DMS79 (cell line): ENCODE data around the gene LRP5.

Experiments
- DNase-seq: peaks from one replicate; lab custom pipeline; 2025; lab: John Stamatoyannopoulos, UW

The LRP5 gene

DNA sequence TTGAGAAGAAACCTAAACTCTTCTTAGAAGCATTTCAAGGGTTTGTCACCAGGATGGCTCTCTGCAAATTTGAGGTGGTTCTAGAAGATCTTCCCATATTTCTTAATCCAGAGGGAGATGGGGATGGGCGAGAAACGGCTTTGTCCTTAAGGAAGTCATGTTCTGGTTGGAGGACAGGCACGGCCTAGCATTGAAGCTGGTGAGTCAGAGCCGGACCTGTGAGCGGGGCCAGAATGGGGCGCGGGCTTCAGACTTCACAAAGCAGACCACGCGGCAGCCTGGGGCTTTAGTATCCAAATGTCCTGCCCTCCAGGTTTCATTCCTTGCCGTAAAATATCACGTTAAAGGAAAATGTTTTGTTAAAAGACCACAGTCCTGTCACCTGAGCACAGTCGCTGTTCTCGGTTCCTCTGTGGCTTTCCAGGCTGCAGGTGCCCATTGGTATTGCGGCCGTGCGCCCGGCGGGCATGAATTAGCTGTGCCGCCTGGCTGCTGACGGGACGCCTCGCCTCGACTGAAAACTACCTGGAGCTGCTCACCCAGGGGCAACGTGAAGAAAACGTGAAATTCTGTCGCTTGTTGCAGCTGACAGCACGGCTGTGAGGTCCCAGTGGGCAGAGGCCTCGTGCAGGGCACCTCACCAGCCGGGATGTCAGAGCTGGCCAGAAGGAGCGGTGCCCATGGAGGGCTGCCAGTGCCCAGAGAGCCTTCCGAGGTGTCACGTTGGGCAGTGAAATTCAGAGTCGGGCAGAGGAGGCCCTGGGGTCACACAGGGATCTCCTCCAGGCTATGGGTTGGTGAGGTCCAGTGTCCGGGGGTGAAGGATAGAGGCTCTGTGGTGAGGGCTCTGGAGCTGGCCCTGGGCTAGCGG, 59.0 kb downstream of the LRP5 start:
- no peak for DNase-seq

GRCh38 chr11:68372114-68372513, 59.7 kb downstream of the LRP5 start:
- no peak for DNase-seq

DNA sequence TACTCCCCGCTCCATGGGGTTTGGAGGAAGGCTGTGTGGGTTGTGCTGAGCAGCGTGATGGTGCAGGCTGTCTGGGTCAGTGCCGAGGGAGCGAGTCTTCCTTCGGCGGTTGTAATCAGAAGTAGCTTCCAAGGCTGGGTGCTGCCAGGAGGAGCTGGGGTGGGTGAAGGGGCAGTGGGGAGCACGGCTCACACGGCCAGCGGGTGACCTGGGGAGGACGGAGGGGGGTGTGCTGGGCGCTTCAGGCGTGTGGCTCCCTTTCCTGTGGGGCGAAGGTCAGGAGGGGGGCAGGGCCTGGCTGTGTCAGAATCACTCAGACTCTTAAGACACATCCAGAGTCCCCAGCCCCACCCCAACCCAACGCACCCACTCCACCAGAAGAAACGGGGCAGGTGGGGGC, 60.2 kb downstream of the LRP5 start:
- DNase-seq, result no peak

DNA sequence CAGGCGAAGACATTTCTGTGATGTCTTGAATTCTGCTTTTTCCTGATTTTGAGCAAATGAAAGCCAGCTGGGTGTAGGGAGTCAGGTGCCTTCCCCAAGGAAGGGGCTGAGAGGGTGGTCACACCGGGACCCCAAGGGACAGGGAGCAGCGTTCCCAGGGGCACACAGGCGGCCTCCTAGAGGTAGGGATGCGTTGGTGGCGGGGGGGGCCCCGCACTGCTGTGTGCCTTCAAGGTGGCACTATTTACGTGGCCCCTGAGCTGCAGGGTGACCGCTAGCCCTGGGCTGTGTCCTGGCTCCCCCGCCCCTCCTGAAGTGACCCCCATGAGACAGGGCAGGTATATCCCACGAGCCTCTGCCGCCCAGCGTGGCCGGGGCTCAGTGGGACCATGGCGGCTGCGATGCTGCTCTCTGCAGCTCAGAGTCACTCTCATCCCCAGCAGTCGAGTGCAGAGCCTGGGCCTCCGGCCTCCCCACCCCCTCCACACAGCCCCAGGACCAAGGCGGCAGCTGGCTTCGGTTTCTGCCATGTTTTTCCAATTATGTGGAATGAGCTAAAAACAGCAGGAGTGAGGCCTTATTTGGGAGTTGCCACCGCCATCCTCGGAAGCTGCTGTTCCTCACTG, 60.9 kb downstream of the LRP5 start:
- DNase-seq, result no peak

GRCh38 chr11:68373815-68374501, 61.6 kb downstream of the LRP5 start:
- no peak for DNase-seq

GRCh38 chr11:68374531-68374930, 62.1 kb downstream of the LRP5 start:
- no peak for DNase-seq

DNA sequence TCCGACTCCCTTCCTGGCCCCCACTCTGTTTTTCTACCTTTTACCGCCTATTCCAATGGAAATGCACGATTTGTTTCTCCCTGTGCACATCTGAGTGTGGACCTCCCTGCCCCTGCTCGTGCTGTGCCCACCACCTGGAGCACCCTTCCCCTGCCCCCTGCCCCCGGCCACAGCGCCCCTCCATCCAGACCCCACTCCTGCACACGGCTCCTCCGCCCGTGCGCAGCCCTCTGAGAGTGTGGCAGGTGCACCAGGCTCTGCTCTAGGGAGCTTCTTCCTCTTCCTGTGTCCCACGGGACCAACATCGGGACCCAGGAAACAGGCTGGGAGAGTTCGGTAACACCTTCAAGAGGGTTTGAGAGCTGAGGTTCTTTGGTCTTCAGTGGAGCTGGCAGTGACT, 62.9 kb downstream of the LRP5 start:
- no peak for DNase-seq

- no peak for DNase-seq
Observed at GRCh38 chr11:68375766-68376165, 63.4 kb downstream of the LRP5 start.

- DNase-seq, result no peak
Observed at GRCh38 chr11:68377389-68377795, 65.0 kb downstream of the LRP5 start.

DNA sequence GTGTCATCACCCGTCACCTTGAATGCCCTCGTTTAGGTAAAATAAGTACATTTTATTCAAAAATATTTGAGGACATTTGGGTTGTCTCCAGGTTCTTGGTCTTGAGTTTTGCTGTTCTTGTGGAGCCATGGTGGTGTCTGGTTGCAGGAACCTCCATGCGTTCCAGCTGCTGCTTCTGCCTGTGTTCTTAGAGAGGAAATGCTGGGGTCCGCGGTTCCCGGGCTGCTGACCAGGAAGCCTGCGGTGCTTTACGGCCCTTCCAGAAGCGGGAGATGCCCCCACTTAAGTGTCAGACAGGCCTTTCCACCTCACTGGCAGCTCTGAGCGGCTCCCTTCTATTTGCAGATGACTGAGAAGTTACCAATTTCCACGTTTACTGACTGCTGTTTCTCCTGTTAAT, 66.8 kb downstream of the LRP5 start:
- no peak for DNase-seq

GRCh38 chr11:68380786-68381622, 68.6 kb downstream of the LRP5 start:
- no peak for DNase-seq

GRCh38 chr11:68381716-68382115, 69.3 kb downstream of the LRP5 start:
- DNase-seq, result no peak

- no peak for DNase-seq
Observed at GRCh38 chr11:68382358-68382998, 70.1 kb downstream of the LRP5 start.

GRCh38 chr11:68383976-68384501, 71.6 kb downstream of the LRP5 start:
- no peak for DNase-seq

GRCh38 chr11:68384530-68385081, 72.2 kb downstream of the LRP5 start:
- DNase-seq, result no peak

DNA sequence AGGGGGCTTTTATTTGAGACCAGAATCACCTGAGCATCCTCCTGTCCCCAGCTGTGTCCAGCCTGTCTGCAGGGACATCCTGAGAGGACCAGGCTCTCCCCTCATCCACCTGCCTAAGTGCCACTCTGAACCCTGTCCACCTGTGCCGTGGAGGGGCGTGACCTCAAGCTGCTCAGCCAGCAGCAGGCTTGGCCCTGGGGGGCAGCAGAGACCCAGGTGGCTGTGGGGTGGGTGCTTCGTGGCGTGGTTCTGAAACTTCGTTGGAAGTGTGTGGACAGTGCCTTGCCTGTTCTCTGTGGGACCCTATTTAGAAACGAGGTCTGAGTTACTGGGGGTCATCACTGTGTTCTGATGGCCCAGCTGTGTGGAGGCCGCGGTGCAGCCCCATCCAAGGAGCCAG, 72.7 kb downstream of the LRP5 start:
- DNase-seq, result no peak

- DNase-seq, result no peak
Observed at GRCh38 chr11:68386331-68386978, 74.1 kb downstream of the LRP5 start.

DNA sequence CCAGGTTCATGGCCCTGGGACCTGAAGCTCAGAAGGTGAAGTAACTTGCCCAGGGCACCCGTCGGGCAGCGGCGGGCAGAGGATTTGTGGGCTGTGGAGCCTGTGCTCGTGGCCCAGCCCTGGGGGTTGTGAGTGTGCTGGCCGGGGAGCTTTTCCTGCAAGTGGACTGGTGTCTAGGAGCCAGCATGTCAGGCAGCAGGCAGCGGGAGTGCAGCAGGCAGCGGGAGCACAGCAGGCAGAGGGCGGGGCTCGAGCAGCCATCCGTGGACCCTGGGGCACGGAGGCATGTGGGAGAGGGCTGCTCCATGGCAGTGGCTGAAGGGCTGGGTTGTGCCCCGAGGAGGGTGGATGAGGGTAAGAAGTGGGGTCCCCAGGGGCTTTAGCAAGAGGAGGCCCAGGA, 75.4 kb downstream of the LRP5 start:
- DNase-seq, result no peak

- DNase-seq, result no peak
Observed at GRCh38 chr11:68388595-68389198, 76.3 kb downstream of the LRP5 start.

GRCh38 chr11:68390315-68390714, 77.9 kb downstream of the LRP5 start:
- no peak for DNase-seq
